Tibial artery (tissue), 4 donors: ENCODE data around the gene TMUB1.
A peak's percentile ranks its signal among the peaks of the same experiment; 100 is the strongest.

Experiments
- DNase-seq, 2 donors: peaks; one replicate each; pipeline ENCODE4 v3.0.0-alpha.2; 2019
- H3K27ac ChIP-seq, 2 donors: fragments of 200-600 bp; sonication (generic) in 1 of 2; 1 replicate in 1 of 2; 2 replicates in 1 of 2; pipeline ENCODE4 v1.5.1; 2018 to 2019; ENCODE audit warnings: mild to moderate bottlenecking in 1 of 2
- H3K27me3 ChIP-seq, 2 donors: fragments of 200-600 bp; sonication (generic) in 1 of 2; one replicate each; pipeline versions ENCODE4 v1.5.1 to v1.6.0; 2016 to 2019
- H3K36me3 ChIP-seq, 3 donors: fragments of 200-600 bp; sonication (generic) in 2 of 3; one replicate each; pipeline ENCODE4 v1.5.1; 2016 to 2019; ENCODE audit warnings: mild to moderate bottlenecking in 2 of 3
- H3K4me1 ChIP-seq, 4 donors: fragments of 200-600 bp; sonication (generic) in 2 of 4; 1 replicate in 3 of 4; 2 replicates in 1 of 4; pipeline ENCODE4 v1.5.1; 2016 to 2019
- H3K4me3 ChIP-seq, 2 donors: fragments of 200-600 bp; sonication (generic) in 1 of 2; 1 replicate in 1 of 2; 2 replicates in 1 of 2; pipeline ENCODE4 v1.5.1; 2018 to 2019; ENCODE audit warnings: mild to moderate bottlenecking in 2 of 2
- H3K9me3 ChIP-seq, 3 donors: fragments of 200-600 bp; sonication (generic) in 1 of 3; one replicate each; pipeline ENCODE4 v1.5.1; 2016 to 2019
- intact Hi-C: fragments of 100-400 bp; cut with DNase I; formaldehyde crosslinking; loops from one replicate; pipeline ENCODE4 v1.15.0; 2023; ENCODE audit warnings: low total_unique reads
- TF ChIP-seq, protein P1 (sequence below), 2 experiments: fragments of 200-600 bp in 1 of 2; fragments of 450-650 bp in 1 of 2; IDR thresholded peaks; one replicate each; pipeline ENCODE4 v1.5.1; 2017 to 2019; ENCODE audit warnings: antibody characterized with exemption in 2 of 2, mild to moderate bottlenecking in 1 of 2, moderate library complexity in 1 of 2

TMUB1 gene

DNA sequence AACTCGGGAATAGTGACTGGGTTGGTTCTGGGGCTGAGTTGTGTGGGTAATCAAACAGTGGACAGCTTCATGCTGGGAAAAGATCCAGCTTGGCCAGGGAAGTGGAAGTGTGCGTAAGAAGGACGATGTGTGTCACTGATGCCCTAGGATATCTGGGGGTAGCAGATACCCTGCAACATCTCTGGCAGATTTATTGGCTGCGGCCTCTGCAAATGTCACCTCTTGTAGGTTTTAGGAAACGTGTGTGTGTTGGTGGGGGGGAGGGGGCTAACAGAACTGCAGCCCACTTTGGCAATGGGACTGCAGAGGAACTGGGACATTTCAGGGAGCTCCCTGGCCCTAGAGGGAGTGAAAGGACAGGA lies 2.0 kb upstream of the TMUB1 start:
- no peaks in the 10 kb centered on the region for H3K27me3 ChIP-seq
- intact Hi-C loops: no loop called here
- TF ChIP-seq, protein P1, sequence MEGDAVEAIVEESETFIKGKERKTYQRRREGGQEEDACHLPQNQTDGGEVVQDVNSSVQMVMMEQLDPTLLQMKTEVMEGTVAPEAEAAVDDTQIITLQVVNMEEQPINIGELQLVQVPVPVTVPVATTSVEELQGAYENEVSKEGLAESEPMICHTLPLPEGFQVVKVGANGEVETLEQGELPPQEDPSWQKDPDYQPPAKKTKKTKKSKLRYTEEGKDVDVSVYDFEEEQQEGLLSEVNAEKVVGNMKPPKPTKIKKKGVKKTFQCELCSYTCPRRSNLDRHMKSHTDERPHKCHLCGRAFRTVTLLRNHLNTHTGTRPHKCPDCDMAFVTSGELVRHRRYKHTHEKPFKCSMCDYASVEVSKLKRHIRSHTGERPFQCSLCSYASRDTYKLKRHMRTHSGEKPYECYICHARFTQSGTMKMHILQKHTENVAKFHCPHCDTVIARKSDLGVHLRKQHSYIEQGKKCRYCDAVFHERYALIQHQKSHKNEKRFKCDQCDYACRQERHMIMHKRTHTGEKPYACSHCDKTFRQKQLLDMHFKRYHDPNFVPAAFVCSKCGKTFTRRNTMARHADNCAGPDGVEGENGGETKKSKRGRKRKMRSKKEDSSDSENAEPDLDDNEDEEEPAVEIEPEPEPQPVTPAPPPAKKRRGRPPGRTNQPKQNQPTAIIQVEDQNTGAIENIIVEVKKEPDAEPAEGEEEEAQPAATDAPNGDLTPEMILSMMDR (IDR thresholded peaks at IDR 0.05): no peak
- H3K27ac ChIP-seq: peak overlapping the region; percentile 82 to 84
- peaks cover 0 to 64% (median 47%) of the 10 kb centered on the region in 4 donors for H3K4me1 ChIP-seq
- no peaks in the 10 kb centered on the region for H3K36me3 ChIP-seq
- peak; percentile 16 to 67 for DNase-seq
- no peaks in the 10 kb centered on the region for H3K9me3 ChIP-seq
- peak overlapping the region; percentile 76 to 94 for H3K4me3 ChIP-seq

DNA sequence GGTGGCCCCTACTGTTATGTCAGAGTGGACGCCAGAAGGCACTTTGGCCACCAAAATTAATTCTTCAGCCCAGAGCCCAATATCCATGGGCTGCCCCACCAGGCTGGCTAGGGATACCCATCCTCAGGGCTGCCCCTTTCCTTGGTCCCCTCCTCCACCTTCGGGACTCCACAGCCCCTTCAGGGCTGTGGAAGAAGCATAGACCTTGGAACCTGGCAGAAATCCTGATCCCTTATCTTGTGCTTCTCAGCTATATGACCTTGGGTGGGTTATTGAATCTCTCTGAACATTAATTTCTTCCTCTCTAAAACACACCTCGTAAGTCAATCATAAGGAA lies 499 bp upstream of the TMUB1 start:
- intact Hi-C loops: no loop called here
- no peaks in the 10 kb centered on the region for H3K36me3 ChIP-seq
- H3K27ac ChIP-seq: peak overlapping the region; percentile 98 to 99
- no peaks in the 10 kb centered on the region for H3K9me3 ChIP-seq
- peaks cover 0 to 64% (median 54%) of the 10 kb centered on the region in 4 donors for H3K4me1 ChIP-seq
- DNase-seq: no peak
- H3K27me3 ChIP-seq: no peaks in the 10 kb centered on the region
- peak overlapping the region; percentile 89 to 95 for H3K4me3 ChIP-seq
- TF ChIP-seq, protein P1 (IDR thresholded peaks at IDR 0.05): no peak

DNA sequence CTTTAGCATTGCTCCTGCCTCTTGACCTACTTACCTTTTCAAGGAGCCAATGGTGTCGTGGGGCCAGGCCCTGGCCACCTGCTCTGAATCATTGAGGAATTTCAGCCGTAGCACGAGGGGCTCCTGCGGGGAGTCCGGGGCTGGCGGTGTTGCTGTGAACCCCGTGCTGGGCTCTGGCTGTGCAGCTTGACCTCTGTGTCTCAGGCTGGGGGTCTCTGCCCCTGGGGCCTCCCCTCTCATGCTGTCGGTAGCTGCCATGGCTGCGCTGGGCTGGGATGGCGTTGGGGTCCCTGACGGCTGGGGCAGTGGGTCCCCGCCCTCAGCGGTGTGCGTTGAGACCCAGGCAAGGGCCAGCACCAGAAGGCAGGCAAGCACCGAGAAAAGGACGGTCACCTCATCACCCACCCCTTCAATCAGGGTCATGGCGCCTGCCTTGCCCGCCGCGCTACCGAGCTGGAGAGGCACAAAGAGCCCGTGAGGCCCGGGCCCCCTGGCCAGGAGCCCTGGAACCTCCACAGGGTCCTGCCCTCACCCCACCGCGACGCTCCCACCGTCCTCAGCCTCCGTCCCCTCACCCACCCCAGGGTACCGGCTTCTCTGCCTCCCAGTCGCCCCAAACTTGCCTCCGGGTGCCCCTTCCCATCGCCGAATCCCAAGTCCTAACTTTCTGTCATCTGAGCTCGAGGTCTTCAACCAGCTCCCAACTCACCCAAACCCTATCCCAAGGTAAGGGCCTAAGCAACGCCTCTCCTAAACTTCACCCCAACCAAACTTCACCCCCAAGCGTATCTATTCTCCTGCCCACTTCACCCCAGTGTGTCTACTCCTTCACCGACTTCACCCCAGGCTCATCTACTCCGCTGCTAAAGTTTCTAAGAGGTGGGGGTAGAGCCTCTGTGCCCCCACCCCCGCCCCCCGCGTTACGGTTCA lies 887 bp downstream of the TMUB1 start:
- Histone ChIP-seq H3K36me3 (peaks cover 0 to 3% (median 2%) of the 10 kb centered on the region in 3 donors), H3K27ac (peak overlapping the region; percentile 98 to 99), H3K9me3 (no peaks in the 10 kb centered on the region), H3K27me3 (no peaks in the 10 kb centered on the region), H3K4me1 (peaks cover 0 to 64% (median 53%) of the 10 kb centered on the region in 4 donors), H3K4me3 (peak overlapping the region; percentile 89 to 95)
- peak in 1 of 2 donors; percentile 70 for DNase-seq
- intact Hi-C loops: no loop called here
- TF ChIP-seq, protein P1 (IDR thresholded peaks at IDR 0.05): no peak

DNA sequence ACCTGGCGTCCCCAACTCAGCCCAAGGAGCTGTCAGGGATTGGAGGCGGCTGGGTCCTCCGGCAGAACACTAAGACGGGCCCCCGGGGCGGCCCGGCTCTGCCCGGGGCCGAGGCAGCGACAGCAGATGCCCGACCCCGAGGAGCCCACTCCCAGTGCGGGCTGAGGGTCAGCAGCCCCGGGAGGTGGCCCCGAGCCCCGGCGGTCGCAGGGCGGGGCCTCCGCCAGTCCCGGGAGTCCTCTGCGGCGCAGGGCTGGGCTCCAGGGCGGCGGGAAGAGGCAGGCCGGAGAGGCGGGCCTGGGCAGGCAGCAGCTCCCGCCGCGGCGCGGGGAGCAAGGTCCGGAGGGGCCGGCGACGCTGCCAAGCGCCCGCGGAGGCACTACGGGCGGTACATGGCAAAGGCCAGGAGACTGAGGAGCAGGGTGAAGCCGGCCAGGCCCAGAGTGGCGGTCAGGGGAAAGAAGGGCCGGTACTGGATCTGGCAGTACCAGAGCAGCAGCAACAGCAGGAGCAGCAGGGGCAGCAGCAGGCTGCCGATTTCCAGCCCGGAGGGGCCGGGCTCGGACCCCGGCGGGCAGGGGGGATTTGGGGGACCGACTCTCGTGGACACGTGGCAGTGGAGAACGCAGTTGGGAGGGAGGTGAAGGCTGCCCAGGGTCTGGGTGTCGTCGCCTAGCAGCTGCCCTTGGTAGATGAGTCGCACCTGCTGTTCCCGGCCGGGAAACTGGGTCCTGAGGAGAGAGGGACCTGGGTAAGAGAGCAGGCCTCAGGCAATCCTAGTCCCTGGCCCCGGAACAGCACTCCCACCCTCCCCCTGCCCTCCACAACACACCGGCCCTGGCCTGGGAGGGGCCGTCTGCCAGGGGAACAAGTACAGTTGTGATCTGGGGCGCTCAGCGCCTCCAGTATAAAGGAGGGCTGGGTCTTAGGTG lies 1.9 kb downstream of the TMUB1 start:
- peaks cover 0 to 72% (median 53%) of the 10 kb centered on the region in 4 donors for H3K4me1 ChIP-seq
- peak overlapping the region; percentile 98 to 99 for H3K27ac ChIP-seq
- no peaks in the 10 kb centered on the region for H3K27me3 ChIP-seq
- H3K4me3 ChIP-seq: peak overlapping the region; percentile 89 to 95
- TF ChIP-seq, protein P1 (IDR thresholded peaks at IDR 0.05): no peak
- intact Hi-C loops: no loop called here
- DNase-seq: peak in 1 of 2 donors; percentile 80
- H3K9me3 ChIP-seq: no peaks in the 10 kb centered on the region
- peaks cover 0 to 13% (median 11%) of the 10 kb centered on the region in 3 donors for H3K36me3 ChIP-seq

DNA sequence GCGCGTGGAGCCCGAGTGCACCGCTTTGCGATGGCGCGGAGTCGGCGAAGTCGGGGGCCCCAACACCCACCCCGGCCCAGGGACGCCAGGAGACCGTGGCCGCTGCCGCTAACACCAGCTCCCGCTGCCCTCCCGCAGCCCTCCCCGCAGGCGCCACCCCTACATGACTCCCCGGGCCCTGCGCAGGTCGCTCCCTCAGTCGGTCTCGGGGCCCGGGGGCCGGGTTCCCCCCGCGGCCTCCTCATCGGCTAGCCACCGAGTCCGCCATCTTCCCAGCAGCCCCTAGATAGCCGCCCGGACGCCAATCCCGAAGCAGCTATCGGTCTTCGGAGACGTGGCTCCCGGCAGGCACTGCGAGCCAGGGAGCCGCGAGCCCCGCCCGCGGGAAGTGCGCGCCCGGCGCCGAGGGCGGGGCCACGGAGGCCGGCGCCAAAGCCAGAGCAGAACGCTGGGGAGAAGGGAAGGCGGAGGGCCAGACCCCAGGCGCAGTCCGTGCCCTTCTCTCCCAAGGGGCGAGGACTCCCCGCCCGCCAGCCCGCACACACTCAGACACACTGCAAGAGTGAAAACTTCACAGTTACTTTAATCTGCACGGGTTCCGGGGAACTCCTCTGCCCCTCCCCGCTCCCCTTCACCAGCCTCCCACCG lies 2.6 kb downstream of the TMUB1 start, which contains the start of gene FASTK:
Gene FASTK (minus strand): TSS at position 288 of the 648 bp plus-strand sequence. CDS start 43 bp downstream, at position 245.
- DNase-seq: peak; percentile 92 to 95
- Histone ChIP-seq H3K36me3 (peaks cover 0 to 21% (median 19%) of the 10 kb centered on the region in 3 donors), H3K27ac (peak within 1 kb of the TSS; percentile 98 to 99), H3K27me3 (no peaks in the 10 kb centered on the region), H3K4me1 (peaks cover 0 to 69% (median 52%) of the 10 kb centered on the region in 4 donors), H3K4me3 (peak within 1 kb of the TSS; percentile 89 to 95), H3K9me3 (no peaks in the 10 kb centered on the region)
- TF ChIP-seq, protein P1 (IDR thresholded peaks at IDR 0.05): no peak
- intact Hi-C loops: no loop called here
